ENCODE data around the gene TSPAN2. TPM values are rescaled to one million over a fixed set of nuclear protein-coding genes. Genes with fewer than 3 reads are reported as not detected.

TSPAN2 gene
- total RNA-seq, 1 donor from 2014 or later = 4.3 TPM

- no peak for TF ChIP-seq CTCF (IDR thresholded peaks at IDR 0.05)
- DNase-seq (no peak), ATAC-seq (peak; percentile 32 to 35)
- Histone ChIP-seq H3K4me3 (no peak overlapping the region), H3K36me3 (no peaks in the 10 kb centered on the region), H3K9me3 (no peaks in the 10 kb centered on the region), H3K4me1 (no peaks in the 10 kb centered on the region), H3K27ac (no peak overlapping the region), H3K27me3 (ENCODE audit: low read depth) (no peaks in the 10 kb centered on the region)
- intact Hi-C loops (cut with DNase I) = no loop called here
These were observed 32.9 kb downstream of the TSPAN2 start for GRCh38 chr1:115056395-115056798.

DNA sequence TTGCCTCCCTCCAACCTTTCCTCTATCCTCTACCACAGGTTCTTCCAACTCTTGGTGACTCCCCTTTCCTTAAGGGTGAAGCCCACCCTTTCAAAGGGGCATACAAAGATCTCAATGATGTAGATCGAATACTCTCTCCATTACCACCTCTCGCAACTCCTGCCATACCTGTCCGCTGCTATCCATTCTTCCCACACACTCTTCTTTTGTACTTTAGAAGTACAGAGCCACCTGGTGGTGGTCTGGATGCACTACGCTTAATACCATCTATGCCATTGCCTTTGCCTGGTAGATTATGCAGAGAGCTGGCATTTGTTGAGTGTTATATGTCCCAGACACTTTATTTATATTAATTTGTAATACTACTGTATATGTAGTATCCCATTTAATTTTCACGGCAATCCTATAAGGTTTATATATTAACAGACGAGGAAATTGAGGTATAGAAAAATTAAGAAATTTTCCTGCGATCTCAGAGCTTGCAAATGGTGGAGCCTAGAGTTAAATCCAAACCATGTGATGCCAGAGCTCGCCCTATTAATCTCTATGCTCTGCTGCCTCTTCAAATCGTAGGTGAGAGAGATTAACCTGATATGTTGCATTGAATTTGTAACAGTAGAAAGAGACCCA, 36.7 kb downstream of the TSPAN2 start:
- DNase-seq (no peak), ATAC-seq (peak; percentile 84 to 87)
- Histone ChIP-seq H3K27me3 (ENCODE audit: low read depth) (no peaks in the 10 kb centered on the region), H3K36me3 (no peaks in the 10 kb centered on the region), H3K4me1 (no peaks in the 10 kb centered on the region), H3K27ac (no peak overlapping the region), H3K9me3 (no peaks in the 10 kb centered on the region), H3K4me3 (no peak overlapping the region)
- intact Hi-C loops (cut with DNase I) = no loop called here
- peak; percentile 87 for TF ChIP-seq CTCF (IDR thresholded peaks at IDR 0.05)

DNA sequence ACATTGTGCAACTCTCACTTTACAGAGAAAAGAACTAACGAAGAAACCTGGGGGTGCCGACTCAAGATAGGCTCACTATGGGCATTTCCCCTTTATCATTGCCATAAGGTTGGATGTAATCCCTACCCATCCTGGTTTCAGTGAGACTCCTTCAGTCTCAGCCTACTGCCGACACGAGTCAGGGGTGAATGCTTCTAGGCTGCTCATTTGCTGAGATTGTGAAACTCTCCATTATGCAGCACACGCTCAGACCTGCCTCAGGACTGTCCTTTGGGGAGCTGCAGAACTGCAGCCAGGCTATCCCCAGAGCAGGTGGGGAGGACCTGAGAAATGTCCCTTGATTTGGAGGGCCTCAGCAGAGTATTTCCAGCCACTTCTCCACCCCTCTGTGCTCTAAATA, 37.5 kb downstream of the TSPAN2 start:
- H3K9me3 ChIP-seq = no peaks in the 10 kb centered on the region
- H3K27ac ChIP-seq = no peak overlapping the region
- H3K4me3 ChIP-seq = no peak overlapping the region
- intact Hi-C loops (cut with DNase I) = no loop called here
- no peaks in the 10 kb centered on the region for H3K27me3 ChIP-seq (ENCODE audit: low read depth)
- no peak for DNase-seq
- ATAC-seq = peak in 1 of 2 donors; percentile 34
- no peaks in the 10 kb centered on the region for H3K4me1 ChIP-seq
- TF ChIP-seq CTCF (IDR thresholded peaks at IDR 0.05) = no peak
- no peaks in the 10 kb centered on the region for H3K36me3 ChIP-seq

- no peak for TF ChIP-seq CTCF (IDR thresholded peaks at IDR 0.05)
- no peak overlapping the region for H3K4me3 ChIP-seq
- no peaks in the 10 kb centered on the region for H3K9me3 ChIP-seq
- intact Hi-C loops (cut with DNase I) = no loop called here
- no peaks in the 10 kb centered on the region for H3K36me3 ChIP-seq
- DNase-seq (no peak), ATAC-seq (no peak)
- H3K27me3 ChIP-seq (ENCODE audit: low read depth) = no peaks in the 10 kb centered on the region
- H3K4me1 ChIP-seq = no peaks in the 10 kb centered on the region
- H3K27ac ChIP-seq = no peak overlapping the region
These were observed 42.6 kb downstream of the TSPAN2 start for GRCh38 chr1:115046751-115047150.

- H3K27ac ChIP-seq = no peak overlapping the region
- DNase-seq = no peak
- no peak for TF ChIP-seq CTCF (IDR thresholded peaks at IDR 0.05)
- H3K4me3 ChIP-seq = no peak overlapping the region
- intact Hi-C loops (cut with DNase I) = no loop called here
- no peaks in the 10 kb centered on the region for H3K36me3 ChIP-seq
- no peaks in the 10 kb centered on the region for H3K27me3 ChIP-seq (ENCODE audit: low read depth)
- peak in 1 of 2 donors; percentile 33 for ATAC-seq
- H3K4me1 ChIP-seq = no peaks in the 10 kb centered on the region
- H3K9me3 ChIP-seq = no peaks in the 10 kb centered on the region
These were observed 47.6 kb downstream of the TSPAN2 start for GRCh38 chr1:115041654-115042053.

All from lower lobe of right lung (tissue), 2 donors.